ENCODE measurements around the gene SELENBP1. TPM values are rescaled to one million over a fixed set of nuclear protein-coding genes. Genes with fewer than 3 reads are reported as not detected.

SELENBP1 gene
- total and polyA plus RNA-seq, 2 of the 13 experiments (the other 11 are each of a cell fraction or from before 2014, with no cell fraction given), result 27.8 to 29.0 TPM

- TF ChIP-seq TCF7 (IDR thresholded peaks at IDR 0.05; ENCODE audit: low read depth) (no peak), CENPT (CRISPR knock-in tag; IDR thresholded peaks at IDR 0.05; ENCODE audit: low read depth) (no peak), ZBTB37 (CRISPR knock-in tag; IDR thresholded peaks at IDR 0.05) (no peak), CHCHD3 (CRISPR knock-in tag; IDR thresholded peaks at IDR 0.05) (no peak), KDM3A (CRISPR knock-in tag; IDR thresholded peaks at IDR 0.05; ENCODE audit: low read depth) (no peak), ZNF816 (CRISPR knock-in tag; IDR thresholded peaks at IDR 0.05; ENCODE audit: borderline replicate concordance) (peak; percentile 54; the same call in 1 of the 2 replicates), MLLT10 (CRISPR knock-in tag; IDR thresholded peaks at IDR 0.05) (no peak), NR2F6 (IDR thresholded peaks at IDR 0.05) (no peak), NR2F6 (CRISPR knock-in tag; IDR thresholded peaks at IDR 0.05) (0 out of 2 replicates have a peak, but pooled peaks have one; percentile 10), SUZ12 (IDR thresholded peaks at IDR 0.05; ENCODE audit: low read depth, low read length) (no peak), CREB3 (CRISPR knock-in tag; IDR thresholded peaks at IDR 0.05) (no peak), TP53 (CRISPR knock-in tag; conservative IDR thresholded peaks at IDR 0.05) (no peak), ZNF773 (CRISPR knock-in tag; IDR thresholded peaks at IDR 0.05; ENCODE audit: borderline replicate concordance) (no peak), TEF (CRISPR knock-in tag; IDR thresholded peaks at IDR 0.05) (no peak), NFKBIZ (CRISPR knock-in tag; IDR thresholded peaks at IDR 0.05) (no peak), ZNF788 (CRISPR knock-in tag; IDR thresholded peaks at IDR 0.05; ENCODE audit: borderline replicate concordance) (peak; percentile 41; the same call in 1 of the 2 replicates), ZNF24 (IDR thresholded peaks at IDR 0.05) (no peak), ZHX1 (CRISPR knock-in tag; IDR thresholded peaks at IDR 0.05; ENCODE audit: low read depth) (peak; percentile 53; the same call in 1 of the 2 replicates)
These were observed 27.0 kb upstream of the SELENBP1 start, which contains the start of gene PSMB4 (continued) for GRCh38 chr1:151399324-151400171.
